H1 (cell line): ENCODE data around the gene COMT. TPM values are rescaled to one million over a fixed set of nuclear protein-coding genes. Genes with fewer than 3 reads are reported as not detected.

ENCODE experiments used
- CTCF ChIA-PET: fragments of 300-600 bp; sonication (Branson Sonifier 250); formaldehyde crosslinking; loops from one replicate; lab custom pipeline; 2021; ENCODE audit not compliant: partially characterized antibody; lab: Charles Lee
- POLR2A ChIA-PET: fragments of 300-600 bp; sonication (Branson Sonifier 250); formaldehyde crosslinking; loops from one replicate; lab custom pipeline; 2021; ENCODE audit warnings: inconsistent platforms; ENCODE audit not compliant: partially characterized antibody; lab: Charles Lee
- DNase-seq, 2 experiments: peaks; one replicate each; pipeline versions ENCODE4 v3.0.0 to v3.0.0-alpha.2; 2010 to 2022; ENCODE audit warnings: low spot score in 2 of 2, low read depth in 1 of 2, mixed read lengths in 1 of 2
- FAIRE-seq: peaks from 2 replicates; lab custom pipeline; 2011; peaks lifted over from hg19 to GRCh38; lab: Jason Lieb, UNC
- H2AFZ ChIP-seq: 2 replicates; pipeline ENCODE4 v1.8.1; 2012; ENCODE audit warnings: low read length, inconsistent platforms
- H2AK5ac ChIP-seq: 2 replicates; pipeline ENCODE4 v1.6.1; 2013; ENCODE audit warnings: low read depth, low read length
- H2BK120ac ChIP-seq: replicated peaks from 2 replicates; pipeline ENCODE3; 2013; ENCODE audit warnings: low read depth, low read length, inconsistent platforms
- H2BK12ac ChIP-seq: 2 replicates; pipeline ENCODE4 v1.6.1; 2013; ENCODE audit warnings: low read depth, low read length
- H2BK15ac ChIP-seq: 2 replicates; pipeline ENCODE4 v1.6.1; 2013; ENCODE audit warnings: low read length
- H2BK20ac ChIP-seq: 2 replicates; pipeline ENCODE4 v1.6.1; 2013; ENCODE audit warnings: low read length
- H2BK5ac ChIP-seq: 2 replicates; pipeline ENCODE4 v1.6.1; 2013; ENCODE audit warnings: low read depth, low read length
- H3K14ac ChIP-seq: 2 replicates; pipeline ENCODE4 v1.6.1; 2013; ENCODE audit warnings: inconsistent platforms; ENCODE audit not compliant: insufficient read length
- H3K18ac ChIP-seq: 2 replicates; pipeline ENCODE4 v1.6.1; 2013; ENCODE audit warnings: low read length; ENCODE audit errors: extremely low read depth
- H3K23ac ChIP-seq: 2 replicates; pipeline ENCODE4 v1.6.1; 2013; ENCODE audit warnings: inconsistent platforms; ENCODE audit not compliant: insufficient read length
- H3K23me2 ChIP-seq: 2 replicates; pipeline ENCODE4 v1.6.1; 2013; ENCODE audit warnings: low read depth, low read length
- H3K27ac ChIP-seq: 2 replicates; pipeline ENCODE4 v1.6.1; 2011; ENCODE audit warnings: low read depth, low read length, inconsistent platforms
- H3K27me3 ChIP-seq, 4 experiments: replicated peaks in 1 of 4; 1 replicate in 1 of 4; 2 replicates in 3 of 4; pipeline versions ENCODE4 v1.6.1 to v1.8.1; 2011 to 2013; ENCODE audit warnings: low read length in 3 of 4, mild to moderate bottlenecking in 3 of 4, inconsistent platforms in 2 of 4, mixed read lengths in 2 of 4, moderate library complexity in 1 of 4; ENCODE audit not compliant: control insufficient read depth in 3 of 4, insufficient read depth in 3 of 4; ENCODE audit errors: extremely low read depth in 1 of 4
- H3K36me3 ChIP-seq, 4 experiments: 2 replicates each; pipeline versions ENCODE4 v1.6.1 to v1.8.1; 2011 to 2013; ENCODE audit warnings: mild to moderate bottlenecking in 4 of 4, low read length in 3 of 4, moderate library complexity in 2 of 4, control low read depth in 1 of 4, inconsistent platforms in 1 of 4; ENCODE audit not compliant: insufficient read depth in 4 of 4, control insufficient read depth in 2 of 4
- H3K4ac ChIP-seq: replicated peaks from 2 replicates; pipeline ENCODE3; 2013; ENCODE audit warnings: low read length, low read depth, mixed read lengths, inconsistent platforms; ENCODE audit not compliant: insufficient read length
- H3K4me1 ChIP-seq, 4 experiments: replicated peaks in 1 of 4; 1 replicate in 1 of 4; 2 replicates in 3 of 4; pipeline versions ENCODE4 v1.6.1 to v1.8.1; 2011 to 2013; ENCODE audit warnings: low read length in 3 of 4, inconsistent platforms in 2 of 4, mixed read lengths in 1 of 4; ENCODE audit not compliant: insufficient read depth in 4 of 4, control insufficient read depth in 3 of 4
- H3K4me2 ChIP-seq, 2 experiments: 2 replicates each; pipeline versions ENCODE4 v1.6.1 to v1.8.1; 2011 to 2013; ENCODE audit warnings: low read depth in 2 of 2, low read length in 2 of 2, control low read depth in 1 of 2, inconsistent platforms in 1 of 2, mild to moderate bottlenecking in 1 of 2; ENCODE audit not compliant: insufficient read depth in 1 of 2
- H3K4me3 ChIP-seq, 4 experiments: fragments of 200-600, 300-600 bp in 1 of 4; sonication (generic), shearing (Covaris generic), sonication (Bioruptor Twin) in 1 of 4; 2 replicates each; pipeline versions ENCODE4 v1.5.1 to v1.8.1; 2011 to 2016; ENCODE audit warnings: low read length in 4 of 4, low read depth in 3 of 4, control low read depth in 2 of 4, inconsistent platforms in 2 of 4, mild to moderate bottlenecking in 2 of 4, mixed read lengths in 1 of 4, moderate library complexity in 1 of 4; ENCODE audit not compliant: insufficient read depth in 2 of 4; ENCODE audit errors: extremely low read depth in 1 of 4
- H3K56ac ChIP-seq: replicated peaks from 2 replicates; pipeline ENCODE3; 2013; ENCODE audit warnings: low read depth, mild to moderate bottlenecking, mixed read lengths, low read length, inconsistent platforms; ENCODE audit not compliant: insufficient read length
- H3K79me1 ChIP-seq: 2 replicates; pipeline ENCODE4 v1.6.1; 2013; ENCODE audit warnings: low read depth, low read length, control low read depth
- H3K79me2 ChIP-seq, 2 experiments: 2 replicates each; pipeline versions ENCODE4 v1.6.1 to v1.8.1; 2012 to 2013; ENCODE audit warnings: low read length in 2 of 2, mild to moderate bottlenecking in 2 of 2, inconsistent platforms in 1 of 2; ENCODE audit not compliant: insufficient read depth in 2 of 2, control insufficient read depth in 1 of 2
- H3K9ac ChIP-seq, 4 experiments: replicated peaks in 1 of 4; 1 replicate in 1 of 4; 2 replicates in 3 of 4; pipeline versions ENCODE4 v1.6.1 to v1.8.1; 2011 to 2013; ENCODE audit warnings: low read depth in 3 of 4, low read length in 3 of 4, control low read depth in 2 of 4, mild to moderate bottlenecking in 2 of 4, moderate library complexity in 2 of 4, inconsistent platforms in 1 of 4; ENCODE audit errors: extremely low read depth in 1 of 4
- H3K9me3 ChIP-seq, 2 experiments: 2 replicates each; pipeline versions ENCODE4 v1.6.1 to v1.8.1; 2012 to 2013; ENCODE audit warnings: mild to moderate bottlenecking in 2 of 2, moderate library complexity in 2 of 2, control low read depth in 1 of 2, inconsistent platforms in 1 of 2, low read depth in 1 of 2, low read length in 1 of 2, mixed read lengths in 1 of 2; ENCODE audit not compliant: insufficient read depth in 2 of 2
- H4K20me1 ChIP-seq, 2 experiments: replicated peaks in 1 of 2; 2 replicates each; pipeline versions ENCODE3 to v1.8.1; 2011 to 2013; ENCODE audit warnings: inconsistent platforms in 2 of 2, low read length in 2 of 2, mild to moderate bottlenecking in 1 of 2; ENCODE audit not compliant: insufficient read depth in 2 of 2, control insufficient read depth in 1 of 2
- H4K5ac ChIP-seq: 2 replicates; pipeline ENCODE4 v1.6.1; 2013; ENCODE audit warnings: low read length, low read depth, mixed read lengths, inconsistent platforms; ENCODE audit not compliant: insufficient read length
- H4K8ac ChIP-seq: 2 replicates; pipeline ENCODE4 v1.8.0; 2013; ENCODE audit warnings: mild to moderate bottlenecking, moderate library complexity, low read length, inconsistent platforms; ENCODE audit not compliant: insufficient read depth; ENCODE audit errors: extremely low read depth
- H4K91ac ChIP-seq: replicated peaks from 2 replicates; pipeline ENCODE3; 2013; ENCODE audit warnings: low read length, mixed read lengths, inconsistent platforms; ENCODE audit not compliant: insufficient read length
- CBX8 ChIP-seq: fragments of 300-800, 300-1000 bp; sonication (generic); IDR thresholded peaks from 2 replicates; pipeline ENCODE4 v1.7.1; 2016; ENCODE audit warnings: low read depth, low read length, borderline replicate concordance
- CREB1 ChIP-seq: IDR thresholded peaks from 2 replicates; pipeline ENCODE4 v1.6.1; 2012; ENCODE audit warnings: inconsistent platforms
- EP300 ChIP-seq, 2 experiments: IDR thresholded peaks; 1 replicate in 1 of 2; 2 replicates in 1 of 2; pipeline ENCODE4 v1.6.1; 2011 to 2012; ENCODE audit warnings: low read depth in 2 of 2, low read length in 2 of 2, mild to moderate bottlenecking in 2 of 2, borderline replicate concordance in 1 of 2, inconsistent platforms in 1 of 2, moderate library complexity in 1 of 2
- GTF2F1 ChIP-seq: IDR thresholded peaks from 2 replicates; pipeline ENCODE4 v1.6.1; 2012; ENCODE audit warnings: low read depth, low read length, improper control_type of control experiment, borderline replicate concordance
- MAFK ChIP-seq: IDR thresholded peaks from 2 replicates; pipeline ENCODE4 v1.6.1; 2012; ENCODE audit warnings: low read depth, mild to moderate bottlenecking, improper control_type of control experiment, low read length
- NANOG ChIP-seq: IDR thresholded peaks from 2 replicates; pipeline ENCODE4 v1.6.1; 2011; ENCODE audit warnings: low read length, low read depth, mild to moderate bottlenecking, inconsistent platforms; ENCODE audit not compliant: insufficient read depth, poor library complexity, severe bottlenecking
- WGBS, 2 experiments: shearing (Covaris generic) in 1 of 2; methylation state at CpG; one replicate each; pipeline versions ENCODE4 v1.1.6 to v1.1.7; 2013 to 2015; ENCODE audit warnings: low lambda C conversion rate in 2 of 2, mixed read lengths in 2 of 2, inconsistent platforms in 1 of 2, low coverage in 1 of 2, missing lambda C conversion rate in 1 of 2; ENCODE audit not compliant: insufficient replicate concordance in 2 of 2, insufficient coverage in 1 of 2, insufficient read length in 1 of 2; ENCODE audit errors: extremely low coverage in 1 of 2, missing lambda C conversion rate in 1 of 2; 5-methylcytosine and 5-hydroxymethylcytosine counted together
- polyA plus RNA-seq, 7 experiments: library from polyadenylated mRNA; depleted of rRNA in 3 of 7; stranded (reverse) in 5 of 7; unstranded in 2 of 7; fragments of >200 nt in 5 of 7; fragments of 200-250 nt in 2 of 7; gene quantifications; 1 replicate in 5 of 7; 2 replicates in 1 of 7; 4 replicates in 1 of 7; pipeline versions ENCODE4 v1.2.1 to v1.2.3, GENCODE V29; 2011 to 2013; ENCODE audit warnings: missing spikeins in 2 of 7, mixed read lengths in 2 of 7
- total RNA-seq: library from RNA; stranded (reverse); fragmentation: NEBNext Ultra II Directional; extraction: Animal tissue kit (Norgen Biotek cat#: 25700); gene quantifications from 2 replicates; pipeline ENCODE4 v1.2.1, GENCODE V29; 2021
- TF ChIP-seq, protein P1 (sequence below): IDR thresholded peaks from 2 replicates; pipeline ENCODE4 v1.6.1; 2011; ENCODE audit warnings: low read length, improper control_type of control experiment
- TF ChIP-seq, protein P2 (sequence below): IDR thresholded peaks from 2 replicates; pipeline ENCODE4 v1.6.1; 2012; ENCODE audit warnings: inconsistent platforms

COMT gene
- total and polyA plus RNA-seq, 2 of the 8 experiments (the other 6 are each of a cell fraction or from before 2014, with no cell fraction given): 15.2 to 33.7 TPM

DNA sequence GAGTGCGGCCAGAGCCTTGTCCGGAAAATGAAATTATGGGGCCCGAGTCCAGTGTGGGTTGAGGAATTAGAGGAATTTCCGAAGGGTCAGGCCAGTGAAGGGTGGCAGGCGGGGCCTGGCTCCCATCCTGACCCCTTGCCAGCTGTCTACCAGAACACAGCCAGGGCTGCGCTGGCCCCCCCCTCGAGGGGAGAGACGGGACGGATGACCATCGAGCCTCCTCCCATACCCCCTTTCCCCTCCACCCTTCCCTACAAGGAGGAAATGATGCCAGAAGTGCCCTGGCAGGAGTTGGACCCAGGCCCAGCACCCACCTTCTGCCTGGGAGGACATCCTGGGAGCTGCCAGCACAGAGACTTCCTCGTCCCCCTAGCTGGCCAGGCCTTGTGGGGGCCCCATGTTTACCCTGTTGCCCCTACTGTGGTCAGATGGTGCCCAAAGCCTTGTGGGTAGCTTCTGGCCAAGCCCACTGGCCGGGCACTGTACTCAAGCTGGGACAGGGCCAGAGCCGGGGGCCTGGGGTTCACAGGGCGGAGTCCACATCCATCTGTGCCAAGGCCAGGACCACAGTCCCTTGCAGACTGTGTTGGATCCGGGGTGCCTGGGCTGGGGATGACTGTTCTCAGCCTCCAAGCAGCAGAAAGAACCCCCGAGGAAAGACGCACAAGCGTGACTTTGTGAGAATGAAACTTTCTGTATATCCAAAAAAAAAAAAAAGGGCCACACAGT is 54.2 kb downstream of the COMT start:
- WGBS, 2 experiments: 89% methylated on average over 16 of the region's 18 CpGs; no CpG with 5 or more reads in 1 of the 2 experiments
- H4K91ac ChIP-seq: no peak overlapping the region
- no peak overlapping the region for H3K56ac ChIP-seq
- H3K4me1 ChIP-seq: peaks cover 4 to 30% (median 18%) of the 10 kb centered on the region in 4 experiments
- H3K27me3 ChIP-seq: no peaks in the 10 kb centered on the region
- no peak overlapping the region for H3K18ac ChIP-seq
- H3K36me3 ChIP-seq: no peaks in the 10 kb centered on the region
- no peak overlapping the region for H3K14ac ChIP-seq
- H4K8ac ChIP-seq: no peak overlapping the region
- H3K4me2 ChIP-seq: no peak overlapping the region
- H3K23me2 ChIP-seq: peaks cover 6% of the 10 kb centered on the region; the same call in 1 of the 2 replicates
- H3K4ac ChIP-seq: no peak overlapping the region
- H3K4me3 ChIP-seq: no peak overlapping the region
- TF ChIP-seq, protein P1, sequence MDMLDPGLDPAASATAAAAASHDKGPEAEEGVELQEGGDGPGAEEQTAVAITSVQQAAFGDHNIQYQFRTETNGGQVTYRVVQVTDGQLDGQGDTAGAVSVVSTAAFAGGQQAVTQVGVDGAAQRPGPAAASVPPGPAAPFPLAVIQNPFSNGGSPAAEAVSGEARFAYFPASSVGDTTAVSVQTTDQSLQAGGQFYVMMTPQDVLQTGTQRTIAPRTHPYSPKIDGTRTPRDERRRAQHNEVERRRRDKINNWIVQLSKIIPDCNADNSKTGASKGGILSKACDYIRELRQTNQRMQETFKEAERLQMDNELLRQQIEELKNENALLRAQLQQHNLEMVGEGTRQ: no peak
- TF ChIP-seq MAFK (no peak), EP300 (IDR thresholded peaks at IDR 0.05; ENCODE audit: borderline replicate concordance in 1 of 2, low read depth in 2 of 2, low read length in 2 of 2) (no peak), GTF2F1 (no peak), NANOG (no peak), CBX8 (no peak), CREB1 (no peak)
- TF ChIP-seq, protein P2, sequence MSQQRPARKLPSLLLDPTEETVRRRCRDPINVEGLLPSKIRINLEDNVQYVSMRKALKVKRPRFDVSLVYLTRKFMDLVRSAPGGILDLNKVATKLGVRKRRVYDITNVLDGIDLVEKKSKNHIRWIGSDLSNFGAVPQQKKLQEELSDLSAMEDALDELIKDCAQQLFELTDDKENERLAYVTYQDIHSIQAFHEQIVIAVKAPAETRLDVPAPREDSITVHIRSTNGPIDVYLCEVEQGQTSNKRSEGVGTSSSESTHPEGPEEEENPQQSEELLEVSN: no peak
- no peak overlapping the region for H2BK5ac ChIP-seq
- H2BK20ac ChIP-seq: no peak overlapping the region
- H4K20me1 ChIP-seq: peaks cover 2 to 4% of the 10 kb centered on the region in 2 experiments
- no peaks in the 10 kb centered on the region for H3K9me3 ChIP-seq
- H3K79me1 ChIP-seq: peaks cover 3% of the 10 kb centered on the region
- FAIRE-seq (no peak), DNase-seq (no peak)
- H3K9ac ChIP-seq: no peak overlapping the region
- H2BK15ac ChIP-seq: no peak overlapping the region
- H4K5ac ChIP-seq: no peak overlapping the region
- H3K27ac ChIP-seq: no peak overlapping the region
- no peak overlapping the region for H2AK5ac ChIP-seq
- H3K79me2 ChIP-seq: no peaks in the 10 kb centered on the region
- H3K23ac ChIP-seq: no peak overlapping the region
- H2BK12ac ChIP-seq: no peak overlapping the region
- no peak overlapping the region for H2BK120ac ChIP-seq
- no peak overlapping the region for H2AFZ ChIP-seq
- ChIA-PET CTCF (interaction anchor here (4.3 kb wide), 1 partner anchor 18 kb away, joined by 25 read pairs; no protein-coding TSS in a partner anchor), POLR2A (interaction anchor here (1.1 kb wide), 1 partner anchor 25 kb away, joined by 4 read pairs; no protein-coding TSS in a partner anchor)
